ENCODE results near the gene ASTN2.

ASTN2 gene

DNA sequence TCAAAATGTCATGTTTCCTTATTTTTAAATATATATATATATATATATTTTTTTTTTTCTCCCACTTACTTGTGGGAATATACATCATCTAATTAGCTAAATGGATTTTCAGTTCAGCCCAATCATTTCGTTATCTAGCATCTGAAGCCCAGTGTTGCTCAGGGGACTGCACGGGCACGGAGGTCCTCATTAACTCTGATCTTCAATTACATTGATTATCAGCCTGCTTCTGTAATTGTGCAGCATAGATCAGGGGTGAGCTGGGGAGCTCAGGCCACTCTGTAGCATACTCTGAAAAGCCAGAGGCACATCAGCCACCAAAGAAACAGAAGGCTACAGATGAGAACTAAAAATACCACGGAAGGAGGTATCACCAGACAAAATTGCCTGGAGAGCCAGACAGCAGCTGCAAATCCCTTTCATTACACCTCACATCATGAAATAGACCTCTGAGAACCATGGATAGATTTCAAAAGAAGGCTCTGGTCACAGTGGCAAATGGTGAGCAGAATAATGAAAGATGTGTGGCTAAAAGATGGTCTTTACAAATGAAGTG, 401.3 kb downstream of the ASTN2 start:
- no peak for DNase-seq (ENCODE audit: low read depth)

GRCh38 chr9:117010061-117010460, 404.8 kb downstream of the ASTN2 start:
- DNase-seq (ENCODE audit: low read depth), result no peak

GRCh38 chr9:117008876-117009275, 406.0 kb downstream of the ASTN2 start:
- no peak for DNase-seq (ENCODE audit: low read depth)

- DNase-seq (ENCODE audit: low read depth), result no peak
Observed at GRCh38 chr9:117008461-117008860, 406.4 kb downstream of the ASTN2 start.

DNA sequence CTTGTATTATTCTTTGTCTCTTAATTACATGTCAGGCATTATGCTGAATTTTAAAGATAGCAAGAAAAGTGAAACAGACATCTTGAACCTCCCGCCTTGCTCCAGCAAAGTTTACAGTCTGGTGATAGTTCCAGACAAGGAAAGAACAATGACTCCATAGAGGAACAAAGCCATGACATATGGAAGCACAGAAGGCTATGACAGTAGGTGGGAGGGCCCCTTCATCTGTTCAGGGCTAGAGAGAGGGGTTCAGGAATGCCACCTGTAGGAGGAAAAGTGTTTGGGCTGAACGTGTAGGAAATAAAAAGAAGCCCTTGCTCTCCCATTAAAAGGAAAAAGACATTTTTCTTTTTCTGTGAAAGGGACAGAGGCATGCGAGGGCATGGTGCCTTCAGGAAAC, 412.2 kb downstream of the ASTN2 start:
- no peak for DNase-seq (ENCODE audit: low read depth)

DNA sequence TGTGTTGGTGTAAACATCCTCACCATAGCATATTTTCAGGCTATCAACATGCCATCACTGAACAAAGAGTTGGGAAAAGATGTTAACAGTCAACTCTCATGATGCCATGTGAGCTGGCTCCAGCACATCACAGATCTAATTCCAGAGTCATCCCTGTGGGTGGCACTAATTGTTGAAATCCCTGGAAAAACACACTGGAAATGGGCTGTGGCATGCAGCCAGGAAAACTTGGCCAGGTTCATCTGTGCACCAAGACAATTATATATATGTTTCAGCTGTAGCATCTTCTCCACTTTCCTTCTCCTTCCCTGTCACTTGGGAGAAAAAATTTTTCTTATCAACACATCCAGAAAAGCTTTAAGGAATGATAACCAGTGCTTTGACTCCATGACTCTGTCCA, 414.0 kb downstream of the ASTN2 start:
- no peak for DNase-seq (ENCODE audit: low read depth)

DNA sequence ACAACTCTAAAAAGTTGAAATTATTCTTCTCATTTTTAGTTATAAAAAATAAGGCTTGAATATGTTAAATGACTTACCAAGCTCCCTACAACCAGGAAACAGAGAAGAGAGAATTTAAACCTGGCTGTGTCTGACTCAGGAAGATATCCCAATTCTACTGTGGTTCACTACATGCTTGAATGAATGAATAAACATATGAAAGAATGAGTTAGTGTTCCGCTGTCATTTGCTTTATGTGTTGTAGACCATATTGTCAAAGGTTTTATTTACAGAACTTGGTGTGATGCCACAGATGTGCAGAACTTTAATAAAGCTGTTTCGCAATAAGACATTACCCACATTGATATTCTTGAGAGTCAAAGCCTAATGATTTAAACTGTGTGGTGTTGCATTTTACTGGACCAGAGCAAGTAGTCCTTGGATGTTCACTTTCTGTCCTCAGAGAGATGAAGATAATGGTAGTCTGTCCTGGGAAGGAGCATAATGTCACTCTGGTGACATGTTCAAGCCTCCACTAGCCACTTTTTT, 414.6 kb downstream of the ASTN2 start:
- no peak for DNase-seq (ENCODE audit: low read depth)

GRCh38 chr9:116998305-116998704, 416.6 kb downstream of the ASTN2 start:
- no peak for DNase-seq (ENCODE audit: low read depth)

GRCh38 chr9:116992865-116993264, 422.0 kb downstream of the ASTN2 start:
- DNase-seq (ENCODE audit: low read depth), result no peak

DNA sequence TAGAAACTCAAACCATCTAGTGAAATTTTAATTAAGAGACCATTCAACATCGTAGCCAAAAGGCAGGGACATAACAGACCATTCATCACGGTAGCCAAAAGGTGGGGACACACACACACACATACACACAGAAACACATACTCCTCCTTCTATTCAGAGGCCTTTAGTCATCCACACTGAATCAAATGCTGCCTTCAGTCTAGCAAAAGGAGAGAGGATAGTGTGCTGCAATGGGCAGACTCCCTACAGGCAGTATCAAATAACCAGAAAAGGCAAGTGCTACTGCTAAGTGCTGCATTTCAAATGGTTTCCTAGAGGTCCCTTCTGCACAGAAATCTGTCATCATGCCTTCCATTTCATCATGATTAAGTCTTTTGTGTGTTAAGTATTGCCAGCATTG, 423.8 kb downstream of the ASTN2 start:
- no peak for DNase-seq (ENCODE audit: low read depth)

DNA sequence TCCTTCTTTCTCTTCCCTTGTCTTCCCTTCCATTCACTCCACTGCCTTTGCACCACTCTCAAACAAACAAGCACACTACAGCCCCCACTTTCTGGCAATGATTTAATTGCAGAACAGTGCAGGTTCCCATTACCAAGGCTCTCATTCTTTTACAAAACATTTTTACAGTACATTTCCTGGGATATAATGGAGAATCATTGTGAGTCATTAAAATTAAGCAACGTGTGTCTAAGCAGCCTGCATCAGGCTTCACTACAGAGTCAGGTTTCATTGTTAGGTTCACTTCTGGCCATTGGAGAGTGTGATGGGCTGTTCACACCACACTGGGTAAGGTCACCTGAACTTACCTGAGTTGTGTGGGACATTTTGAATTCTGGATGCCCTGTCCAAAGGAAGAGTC, 424.3 kb downstream of the ASTN2 start:
- no peak for DNase-seq (ENCODE audit: low read depth)

DNA sequence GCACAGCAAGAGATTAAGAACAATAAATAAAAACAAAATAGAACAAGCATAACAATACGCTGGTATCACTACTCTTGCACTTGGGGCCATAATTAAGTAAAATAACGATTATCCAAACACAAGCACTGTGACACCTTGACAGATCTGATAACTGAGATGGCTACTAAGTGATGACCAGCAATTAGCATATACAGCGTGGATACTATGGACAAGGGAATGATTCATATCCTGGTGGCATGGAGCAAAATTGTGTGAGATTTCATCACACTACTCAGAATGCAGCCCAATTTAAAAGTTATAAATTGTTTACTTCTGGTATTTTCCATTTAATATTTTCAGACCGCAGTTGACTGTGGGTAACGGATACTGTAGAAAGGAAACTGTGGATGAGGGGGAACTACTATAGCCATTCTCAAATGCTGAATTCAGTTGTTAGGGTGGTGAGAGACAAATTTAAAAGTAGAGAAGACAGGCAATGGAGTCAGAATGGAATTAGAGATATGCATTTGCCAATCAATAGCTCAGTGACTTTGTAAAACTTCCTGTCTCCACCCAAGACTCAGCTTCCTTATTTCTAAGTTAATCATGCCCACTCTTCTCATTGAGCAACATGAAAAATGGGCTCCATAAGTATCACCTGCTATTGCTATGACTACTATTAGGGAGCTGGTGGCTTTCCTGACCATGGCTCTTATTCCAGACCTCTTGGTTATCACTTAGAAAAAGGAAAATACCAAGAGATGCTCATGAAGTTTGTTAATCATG, 427.0 kb downstream of the ASTN2 start:
- no peak for DNase-seq (ENCODE audit: low read depth)

- DNase-seq (ENCODE audit: low read depth), result no peak
Observed at GRCh38 chr9:116986015-116986414, 428.8 kb downstream of the ASTN2 start.

GRCh38 chr9:116985596-116985995, 429.3 kb downstream of the ASTN2 start:
- DNase-seq (ENCODE audit: low read depth), result no peak

GRCh38 chr9:116984111-116984510, 430.7 kb downstream of the ASTN2 start:
- DNase-seq (ENCODE audit: low read depth), result no peak

DNA sequence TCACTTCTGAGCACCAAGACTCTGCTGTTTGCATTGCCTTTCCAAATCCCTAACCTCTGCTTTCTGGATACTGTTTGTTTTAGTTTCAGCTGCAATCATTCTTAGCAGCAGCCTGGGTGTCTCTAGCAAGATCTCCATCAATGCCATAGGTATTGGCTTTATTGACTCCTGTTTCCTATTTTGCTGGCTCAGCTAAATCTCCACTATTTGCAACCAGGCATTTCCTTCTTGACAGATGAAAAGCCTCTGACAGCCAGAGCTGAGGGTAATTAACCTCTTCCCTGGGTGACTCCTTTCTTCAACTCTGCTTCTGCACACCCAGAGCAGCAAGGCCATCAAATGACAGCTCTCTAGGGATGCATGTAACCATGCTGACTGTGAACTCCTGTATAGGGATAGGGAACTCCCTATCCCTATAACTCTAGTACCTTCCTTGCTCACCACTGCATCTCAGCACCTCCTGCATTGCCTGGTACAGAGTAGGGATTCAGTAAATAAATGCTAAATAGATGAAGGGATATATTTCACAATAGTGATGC, 434.2 kb downstream of the ASTN2 start:
- no peak for DNase-seq (ENCODE audit: low read depth)

DNA sequence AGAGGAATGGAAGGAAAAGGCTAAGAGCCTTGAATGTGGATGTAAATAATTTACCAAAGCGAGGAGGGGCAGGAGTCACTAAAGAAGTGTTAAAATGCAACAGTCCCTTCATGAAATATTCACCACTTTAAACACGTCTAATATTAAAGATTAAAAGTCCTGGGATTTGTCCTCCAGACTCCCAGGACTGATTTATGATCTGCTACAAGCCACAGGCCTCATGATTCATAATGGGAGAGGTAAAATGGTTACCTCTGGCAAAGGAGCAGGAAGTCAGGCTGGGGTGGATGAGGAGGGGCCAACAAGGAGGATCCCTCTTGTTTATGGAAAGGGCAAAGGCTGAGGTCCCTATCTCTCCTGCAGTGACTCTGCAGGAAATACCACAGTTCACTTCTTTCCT, 435.4 kb downstream of the ASTN2 start:
- no peak for DNase-seq (ENCODE audit: low read depth)

DNA sequence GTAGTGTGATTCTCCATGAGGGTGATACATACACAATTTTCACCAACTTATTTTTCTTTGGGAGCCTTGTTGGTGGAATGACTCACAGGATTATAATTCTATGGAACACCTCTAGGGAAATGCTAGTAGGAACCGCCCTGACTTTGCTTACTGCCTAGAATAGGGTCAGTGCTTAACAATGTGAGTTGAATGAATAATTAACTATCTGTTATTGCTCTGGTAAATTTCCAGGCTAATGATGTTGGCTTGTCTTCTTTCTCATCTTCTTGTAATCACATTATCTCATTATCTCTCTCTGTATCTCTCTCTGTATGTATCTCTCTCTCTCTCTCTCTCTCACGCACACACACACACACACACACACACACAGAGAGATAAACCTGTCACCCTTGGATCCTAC, 436.7 kb downstream of the ASTN2 start:
- DNase-seq (ENCODE audit: low read depth), result no peak

GRCh38 chr9:116975126-116975525, 439.7 kb downstream of the ASTN2 start:
- no peak for DNase-seq (ENCODE audit: low read depth)

GRCh38 chr9:116966199-116966598, 448.7 kb downstream of the ASTN2 start:
- no peak for DNase-seq (ENCODE audit: low read depth)

DNA sequence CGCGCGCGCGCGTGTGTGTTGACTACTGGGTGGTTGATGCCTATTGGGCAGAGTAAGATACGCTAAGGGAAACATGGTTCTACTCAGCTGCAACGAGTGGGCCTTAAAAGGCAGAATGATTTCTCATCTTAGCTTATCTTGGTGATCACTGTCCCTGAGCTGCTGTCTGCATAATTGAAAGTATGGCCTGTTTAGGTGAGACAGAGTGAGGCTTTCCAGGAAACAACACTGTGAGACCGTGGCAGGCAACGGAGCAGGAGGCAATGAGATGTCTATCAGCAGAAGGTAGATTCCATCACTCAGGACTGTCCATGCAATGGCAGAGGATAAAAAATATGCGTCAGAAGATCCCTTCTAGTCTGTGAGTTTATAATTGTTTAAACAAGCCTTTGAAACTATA, 450.6 kb downstream of the ASTN2 start:
- no peak for DNase-seq (ENCODE audit: low read depth)

DNA sequence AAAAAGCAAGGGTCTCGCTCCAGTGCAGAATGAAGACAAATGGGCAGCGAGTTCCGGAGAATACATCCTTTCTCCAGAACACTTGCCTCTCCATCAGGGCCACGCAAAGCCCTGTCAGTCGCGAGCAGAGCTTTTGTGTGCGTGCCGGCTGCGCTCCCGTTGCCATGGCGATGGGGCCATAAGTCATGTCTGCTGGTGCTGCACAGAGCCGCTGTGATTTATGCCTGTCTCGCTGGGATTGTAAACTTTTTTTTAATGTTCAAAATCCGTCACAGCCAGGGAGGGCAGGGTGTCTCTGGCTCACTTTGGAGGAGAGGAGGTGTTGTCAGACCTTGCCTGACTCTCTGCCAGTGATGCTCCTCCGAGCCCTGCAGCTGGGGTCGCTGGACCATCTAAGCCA, 455.0 kb downstream of the ASTN2 start:
- DNase-seq (ENCODE audit: low read depth), result no peak

DNA sequence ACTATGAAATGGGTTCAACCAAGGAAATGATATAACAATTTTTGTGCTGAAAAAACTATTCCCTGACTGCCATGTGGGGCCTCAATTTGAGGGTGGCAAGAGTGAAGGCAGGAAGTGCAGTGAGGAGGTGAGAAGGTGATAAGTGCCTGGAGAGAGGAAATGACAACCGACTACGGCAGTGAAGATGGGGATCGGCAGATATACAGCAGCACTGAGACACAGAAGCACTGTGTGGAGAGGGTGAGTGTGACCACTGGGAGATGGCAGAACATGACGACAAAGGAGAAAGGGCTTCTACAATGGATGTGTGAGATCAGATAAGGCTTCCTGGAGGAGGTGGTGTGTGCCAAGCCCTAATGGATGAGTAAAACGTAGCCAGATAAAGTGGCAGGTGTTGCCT, 456.0 kb downstream of the ASTN2 start:
- DNase-seq (ENCODE audit: low read depth), result no peak

GRCh38 chr9:116954731-116955130, 460.1 kb downstream of the ASTN2 start:
- DNase-seq (ENCODE audit: low read depth), result no peak

Data from activated T-helper 1 cell treated with Interleukin-2 at 50 U/mL for 16 hours (primary cell).